Suprapubic skin (tissue), 3 donors: ENCODE measurements around the gene PCDH12.

Experiments used
- CTCF ChIP-seq, 2 donors: fragments of 200-600 bp in 1 of 2; fragments of 450-650 bp in 1 of 2; sonication (generic) in 1 of 2; IDR thresholded peaks; one replicate each; pipeline ENCODE4 v1.5.1; 2016 to 2019; ENCODE audit warnings: antibody characterized with exemption in 2 of 2, mild to moderate bottlenecking in 1 of 2, moderate library complexity in 1 of 2
- POLR2A ChIP-seq, 2 donors: fragments of 450-650 bp; IDR thresholded peaks; one replicate each; pipeline ENCODE4 v1.6.1; 2017; ENCODE audit warnings: antibody characterized with exemption in 2 of 2, mild to moderate bottlenecking in 2 of 2, moderate library complexity in 2 of 2

- TF ChIP-seq CTCF (IDR thresholded peaks at IDR 0.05) (no peak), POLR2A (IDR thresholded peaks at IDR 0.05) (no peak)
Measured at GRCh38 chr5:141898448-141899049, 59.5 kb downstream of the PCDH12 start.
